Measurements from ENCODE around the gene PRR22.

GRCh38 chr19:5785423-5785822 is 877 bp upstream of the PRR22 start:
- TF ChIP-seq JUN (IDR thresholded peaks at IDR 0.05; ENCODE audit: borderline replicate concordance, insufficient read depth, insufficient read length, low read depth) (no peak), CTCF (IDR thresholded peaks at IDR 0.05; ENCODE audit: extremely low read depth in 1 of 2, insufficient read depth in 1 of 2, low read depth in 1 of 2, low read length in 2 of 2) (no peak), EZH2 (IDR thresholded peaks at IDR 0.05; ENCODE audit: borderline replicate concordance, low read depth, low read length, severe bottlenecking) (no peak), MAX (IDR thresholded peaks at IDR 0.05; ENCODE audit: insufficient read depth, insufficient read length) (no peak), POLR2AphosphoS5 (IDR thresholded peaks at IDR 0.05; ENCODE audit: insufficient read depth, low read depth, low read length) (no peak), POLR2A (IDR thresholded peaks at IDR 0.05; ENCODE audit: low read depth, low read length) (no peak)

Data from endothelial cell of umbilical vein (primary cell).